Neuron (in vitro differentiated cells): ENCODE data around the gene ANKRD24.

ENCODE experiments used
- H2AFZ ChIP-seq: one replicate; pipeline ENCODE4 v1.6.1; 2013; ENCODE audit warnings: low read depth, mild to moderate bottlenecking, inconsistent platforms, low read length, moderate library complexity
- H3K27me3 ChIP-seq: one replicate; pipeline ENCODE4 v1.6.1; 2013; ENCODE audit warnings: low read length; ENCODE audit not compliant: insufficient read depth
- H3K36me3 ChIP-seq: one replicate; pipeline ENCODE4 v1.6.1; 2013; ENCODE audit warnings: low read length; ENCODE audit not compliant: insufficient read depth
- H3K4me1 ChIP-seq: one replicate; pipeline ENCODE4 v1.6.1; 2013; ENCODE audit warnings: low read length; ENCODE audit not compliant: insufficient read depth
- H3K4me3 ChIP-seq: 2 replicates; pipeline ENCODE4 v1.5.1; 2013; ENCODE audit warnings: mild to moderate bottlenecking, low read length, moderate library complexity
- H3K9me3 ChIP-seq: one replicate; pipeline ENCODE4 v1.6.1; 2013; ENCODE audit warnings: low read length

ANKRD24 gene

DNA sequence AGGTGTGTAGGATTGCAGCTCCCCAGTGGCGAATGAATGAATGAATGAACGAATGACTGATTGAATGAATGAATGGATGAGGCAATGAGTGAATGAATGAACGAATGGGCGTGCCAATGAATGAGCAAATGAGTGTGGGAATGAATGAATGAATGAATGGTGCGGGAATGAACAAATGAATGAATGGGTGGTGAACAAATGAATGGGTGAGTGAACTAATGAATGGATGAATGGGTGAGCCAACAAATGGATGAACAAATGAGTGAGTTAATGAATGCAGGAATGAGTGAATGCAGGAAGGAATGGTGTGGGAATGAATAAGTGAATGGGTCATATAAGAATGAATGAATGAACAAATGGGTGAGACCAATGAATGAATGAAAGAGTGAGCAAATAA is 14.7 kb downstream of the ANKRD24 start:
- peaks cover 30% of the 10 kb centered on the region for H3K27me3 ChIP-seq
- no peaks in the 10 kb centered on the region for H3K36me3 ChIP-seq
- peaks cover 2% of the 10 kb centered on the region for H3K9me3 ChIP-seq
- no peak overlapping the region for H2AFZ ChIP-seq
- H3K4me3 ChIP-seq = no peak overlapping the region
- H3K4me1 ChIP-seq = peaks cover 3% of the 10 kb centered on the region

DNA sequence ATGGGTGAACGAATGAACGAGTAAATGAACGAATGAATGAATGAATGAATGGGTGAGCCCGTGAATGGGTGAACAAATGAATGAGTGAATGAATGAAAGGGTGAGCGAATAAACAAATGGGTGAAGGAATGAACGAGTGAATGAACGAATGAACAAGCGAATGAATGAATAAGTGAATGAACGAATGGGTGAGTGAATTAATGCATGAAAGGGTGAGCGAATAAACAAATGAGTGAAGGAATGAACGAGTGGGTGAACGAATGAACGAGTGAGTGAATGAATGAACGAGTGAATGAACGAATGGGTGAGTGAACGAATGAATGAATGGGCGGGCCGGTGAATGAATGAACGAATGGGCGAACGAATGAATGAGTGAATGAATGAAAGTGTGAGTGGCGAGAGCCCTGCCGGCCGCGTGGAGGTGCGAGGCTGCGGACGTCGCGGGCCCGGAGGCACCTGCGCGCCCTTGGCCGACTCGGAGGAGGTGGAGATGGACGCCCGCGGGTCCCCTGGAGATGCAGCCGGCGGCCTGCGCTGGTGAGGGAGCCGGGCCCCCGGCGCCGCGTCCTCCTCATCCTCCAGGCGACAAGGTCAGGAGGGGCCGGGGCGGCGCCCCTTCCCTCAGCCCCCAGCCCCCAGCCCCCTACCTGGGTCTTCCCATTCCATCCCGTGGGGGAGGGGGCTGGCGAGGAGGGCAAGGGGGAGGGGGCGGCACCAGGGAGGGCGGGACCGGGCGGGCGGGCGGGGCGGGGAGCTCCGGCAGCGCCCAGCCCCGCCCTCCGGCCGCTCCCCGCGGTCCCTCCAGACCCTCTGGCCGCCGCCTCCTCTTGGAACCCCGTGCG is 15.4 kb downstream of the ANKRD24 start:
- H3K4me3 ChIP-seq = no peak overlapping the region

DNA sequence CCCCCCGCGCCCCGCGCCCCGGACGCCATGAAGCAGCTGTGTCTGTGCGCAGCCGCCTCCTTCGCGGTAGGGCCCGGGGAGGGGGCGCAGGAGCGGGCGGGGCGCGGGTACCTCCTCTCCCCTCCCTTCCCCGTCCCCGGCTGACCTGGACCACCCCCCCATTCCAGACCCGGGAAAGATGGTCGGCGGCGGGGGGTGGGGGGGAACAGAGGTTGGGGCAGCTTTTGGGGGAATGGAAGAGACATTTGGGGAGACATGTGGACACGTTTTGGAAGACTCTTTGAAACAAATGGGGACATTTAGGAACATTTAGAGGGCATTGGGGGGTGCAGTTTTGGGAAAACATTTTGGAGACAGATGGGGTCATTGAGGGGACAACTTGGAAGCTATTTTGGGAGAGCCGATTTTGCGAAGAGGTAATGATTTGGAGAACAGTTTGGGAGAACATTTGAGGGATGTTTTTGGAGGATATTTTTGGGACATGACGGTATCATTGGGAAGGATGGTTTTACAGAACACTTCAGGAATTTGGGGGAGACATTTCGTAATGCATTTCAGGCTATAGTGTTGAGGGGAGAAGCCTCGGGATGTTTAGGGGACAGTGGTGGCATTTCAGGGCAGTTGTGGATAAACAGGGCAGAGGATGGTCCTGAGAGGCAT is 16.1 kb downstream of the ANKRD24 start:
- Histone ChIP-seq H2AFZ (no peak overlapping the region), H3K4me1 (peaks cover 3% of the 10 kb centered on the region), H3K36me3 (no peaks in the 10 kb centered on the region), H3K4me3 (no peak overlapping the region), H3K9me3 (peaks cover 2% of the 10 kb centered on the region), H3K27me3 (peaks cover 30% of the 10 kb centered on the region)

More for the DNA sequence above, 15.4 kb downstream of the ANKRD24 start:
- H3K36me3 ChIP-seq = no peaks in the 10 kb centered on the region
- no peak overlapping the region for H2AFZ ChIP-seq
- H3K9me3 ChIP-seq = peaks cover 2% of the 10 kb centered on the region
- peaks cover 30% of the 10 kb centered on the region for H3K27me3 ChIP-seq
- peaks cover 3% of the 10 kb centered on the region for H3K4me1 ChIP-seq

DNA sequence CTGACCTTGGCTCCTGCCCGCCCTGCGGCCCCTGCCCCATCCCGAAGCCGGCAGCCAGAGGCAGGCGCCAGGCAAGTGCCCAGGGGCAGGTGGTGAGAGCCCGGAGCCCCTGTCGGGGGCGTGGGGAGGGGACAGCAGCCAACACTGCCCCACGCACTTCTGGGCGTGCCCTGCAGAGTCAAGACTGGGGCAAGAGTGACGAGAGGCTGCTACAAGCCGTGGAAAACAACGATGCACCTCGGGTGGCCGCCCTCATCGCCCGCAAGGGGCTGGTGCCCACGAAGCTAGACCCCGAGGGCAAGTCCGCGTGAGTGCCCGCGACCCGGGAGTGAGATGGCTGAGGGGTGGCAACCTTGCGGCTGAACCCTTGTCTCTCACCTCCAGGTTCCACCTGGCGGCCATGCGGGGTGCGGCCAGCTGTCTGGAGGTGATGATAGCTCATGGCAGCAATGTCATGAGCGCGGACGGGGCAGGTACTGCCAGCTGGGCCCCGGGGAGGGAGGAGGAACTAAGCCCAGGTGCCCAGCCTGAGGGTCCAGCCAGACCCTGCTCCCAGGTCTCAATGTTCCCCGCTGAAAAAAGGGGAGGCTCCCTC is 17.3 kb downstream of the ANKRD24 start:
- Histone ChIP-seq H3K36me3 (no peaks in the 10 kb centered on the region), H3K27me3 (peaks cover 28% of the 10 kb centered on the region), H3K9me3 (peaks cover 2% of the 10 kb centered on the region), H2AFZ (no peak overlapping the region), H3K4me3 (no peak overlapping the region), H3K4me1 (peaks cover 3% of the 10 kb centered on the region)

DNA sequence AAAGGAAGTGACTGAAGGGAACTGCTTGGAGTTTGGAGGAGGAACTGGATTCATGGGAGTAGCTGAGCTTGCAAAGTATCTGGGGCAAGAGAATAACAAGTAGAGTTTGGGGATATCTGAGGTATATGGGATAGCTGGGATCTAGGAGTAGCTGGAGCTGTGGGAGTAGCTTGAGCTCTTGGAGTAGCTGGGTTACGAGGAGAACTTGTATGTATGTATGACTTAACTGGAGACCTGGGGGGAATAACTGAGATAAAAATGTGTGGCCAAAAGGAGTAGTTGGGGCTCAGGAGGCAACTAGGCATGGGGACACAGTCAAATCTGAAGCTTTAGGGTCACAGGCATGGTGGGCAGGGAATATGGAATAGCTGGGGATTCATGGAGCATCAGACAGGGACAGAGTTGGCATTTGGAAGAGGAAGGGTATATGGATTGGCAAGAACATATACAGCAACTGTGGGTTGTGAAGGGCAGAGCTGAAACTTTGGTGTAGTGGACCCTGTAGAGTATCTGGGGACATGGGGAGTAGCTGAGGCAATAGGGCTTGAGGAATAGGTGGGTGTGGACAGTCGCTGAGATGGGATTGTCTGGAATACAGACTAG is 18.6 kb downstream of the ANKRD24 start:
- no peak overlapping the region for H2AFZ ChIP-seq
- H3K27me3 ChIP-seq = peaks cover 28% of the 10 kb centered on the region
- no peaks in the 10 kb centered on the region for H3K36me3 ChIP-seq
- H3K4me3 ChIP-seq = no peak overlapping the region
- H3K4me1 ChIP-seq = peaks cover 3% of the 10 kb centered on the region
- H3K9me3 ChIP-seq = peaks cover 2% of the 10 kb centered on the region

DNA sequence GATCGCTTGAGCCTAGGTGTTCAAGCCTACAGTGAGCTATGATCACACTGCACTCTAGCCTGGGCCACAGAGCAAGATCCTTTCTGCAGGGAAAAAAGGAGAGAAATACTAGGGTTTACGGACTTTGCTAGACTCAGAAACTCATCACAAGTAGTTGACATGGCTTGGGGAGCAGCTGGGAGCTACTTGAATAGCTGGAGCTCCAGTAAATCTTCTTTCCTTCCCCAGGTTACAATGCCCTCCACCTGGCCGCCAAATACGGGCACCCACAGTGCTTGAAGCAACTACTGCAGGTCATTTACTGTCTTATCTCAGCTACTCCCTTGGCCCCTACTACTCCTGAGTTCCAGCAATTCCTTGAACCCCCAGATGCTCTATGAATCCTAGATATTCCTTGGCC is 19.3 kb downstream of the ANKRD24 start:
- Histone ChIP-seq H3K36me3 (no peaks in the 10 kb centered on the region), H3K4me3 (no peak overlapping the region), H3K27me3 (peaks cover 28% of the 10 kb centered on the region), H2AFZ (no peak overlapping the region), H3K4me1 (peaks cover 3% of the 10 kb centered on the region), H3K9me3 (peaks cover 2% of the 10 kb centered on the region)

DNA sequence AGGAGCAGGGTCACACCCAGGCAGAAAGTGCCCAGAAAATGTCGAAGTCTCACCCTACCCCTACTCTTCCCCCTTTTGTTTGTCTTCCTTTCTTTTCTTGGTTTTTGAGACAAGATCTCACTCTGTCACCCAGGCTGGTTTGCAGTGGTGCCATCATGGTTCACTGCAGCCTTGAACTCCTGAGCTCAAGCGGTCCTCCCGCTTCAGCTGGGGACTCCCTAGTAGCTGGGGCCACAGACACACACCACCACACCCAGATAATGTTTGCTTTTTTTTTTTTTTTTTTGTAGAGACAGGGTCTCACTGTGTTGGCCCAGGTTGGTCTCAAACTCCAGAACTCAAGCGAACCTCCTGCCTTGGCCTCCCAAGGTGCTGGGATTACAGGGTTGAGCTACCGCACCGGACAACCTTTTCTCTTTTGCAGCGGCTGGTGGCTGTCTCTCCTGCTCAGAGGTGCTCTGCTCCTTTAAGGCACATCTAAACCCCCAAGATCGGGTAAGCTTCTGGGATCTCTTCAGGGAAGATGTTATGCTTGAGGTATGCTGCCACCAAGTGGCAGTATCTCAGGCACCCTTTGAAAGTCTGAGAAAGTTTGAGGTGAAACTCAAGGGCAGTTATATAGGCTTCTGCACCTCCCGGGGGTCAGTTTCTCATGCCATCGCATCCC is 24.5 kb downstream of the ANKRD24 start:
- Histone ChIP-seq H3K4me3 (no peak overlapping the region), H3K9me3 (no peaks in the 10 kb centered on the region), H3K27me3 (no peaks in the 10 kb centered on the region), H3K36me3 (no peaks in the 10 kb centered on the region), H3K4me1 (no peaks in the 10 kb centered on the region), H2AFZ (no peak overlapping the region)

DNA sequence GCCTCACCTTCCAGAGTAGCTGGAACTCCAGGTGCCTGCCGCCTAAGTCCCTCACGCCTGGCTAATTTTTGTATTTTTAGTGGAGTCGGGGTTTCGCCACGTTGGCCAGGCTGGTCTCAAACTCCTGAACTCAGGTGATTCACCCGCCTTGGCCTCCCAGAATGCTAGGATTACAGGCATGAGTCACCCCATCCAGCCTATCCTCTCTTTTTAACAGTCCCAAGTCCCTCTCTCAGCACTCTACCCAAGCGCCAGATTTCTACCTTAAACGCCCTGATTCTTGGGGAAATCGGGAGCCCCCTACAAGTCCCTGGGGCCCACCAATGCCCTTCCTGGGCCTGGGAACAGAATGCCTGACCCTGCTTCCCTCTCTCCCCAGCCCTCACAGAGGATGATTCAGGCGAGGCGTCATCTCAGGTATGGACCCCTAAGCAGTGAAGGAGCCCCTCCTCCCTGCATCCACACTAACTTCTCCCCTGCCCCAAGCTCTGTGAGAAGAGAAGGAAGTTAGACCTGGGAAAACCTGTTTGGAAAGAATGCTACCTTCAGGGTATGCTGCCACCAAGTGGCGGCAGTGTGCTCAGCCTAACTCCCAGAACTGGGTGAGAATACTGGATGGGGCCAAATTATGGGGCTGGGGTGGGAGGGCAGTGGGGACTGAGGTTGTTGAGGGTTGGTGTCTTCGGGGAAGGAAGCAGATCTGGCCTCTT is 26.1 kb downstream of the ANKRD24 start:
- no peak overlapping the region for H2AFZ ChIP-seq
- no peaks in the 10 kb centered on the region for H3K9me3 ChIP-seq
- no peaks in the 10 kb centered on the region for H3K4me1 ChIP-seq
- H3K27me3 ChIP-seq = peaks cover 3% of the 10 kb centered on the region
- no peak overlapping the region for H3K4me3 ChIP-seq
- no peaks in the 10 kb centered on the region for H3K36me3 ChIP-seq

DNA sequence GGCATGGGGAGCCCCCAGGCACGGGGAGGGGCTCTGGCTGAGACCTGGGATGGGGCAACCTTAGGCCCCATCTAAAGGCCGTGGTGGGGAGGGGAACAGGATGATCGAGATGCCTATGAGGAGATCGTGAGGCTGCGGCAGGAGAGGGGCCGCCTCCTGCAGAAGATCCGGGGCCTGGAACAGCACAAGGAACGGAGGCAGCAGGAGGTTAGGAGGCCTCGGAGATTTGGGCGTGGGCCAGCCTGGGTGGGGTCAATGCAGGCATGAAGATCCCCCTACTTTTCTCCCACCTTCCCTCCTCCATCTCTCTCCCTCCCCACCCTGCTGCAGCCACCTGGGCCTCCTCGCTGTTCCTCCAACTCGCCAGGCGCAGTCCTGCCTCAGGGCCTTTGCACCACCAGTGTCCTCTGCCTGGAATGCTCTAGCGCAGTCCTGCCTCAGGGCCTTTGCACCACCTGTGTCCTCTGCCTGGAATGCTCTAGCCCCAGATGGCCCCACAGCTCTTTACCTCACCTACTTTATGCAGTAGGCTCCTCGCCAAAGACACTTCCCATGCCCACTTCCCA is 27.8 kb downstream of the ANKRD24 start:
- Histone ChIP-seq H3K4me3 (no peak overlapping the region), H3K36me3 (no peaks in the 10 kb centered on the region), H2AFZ (no peak overlapping the region), H3K4me1 (no peaks in the 10 kb centered on the region), H3K27me3 (peaks cover 5% of the 10 kb centered on the region), H3K9me3 (no peaks in the 10 kb centered on the region)

DNA sequence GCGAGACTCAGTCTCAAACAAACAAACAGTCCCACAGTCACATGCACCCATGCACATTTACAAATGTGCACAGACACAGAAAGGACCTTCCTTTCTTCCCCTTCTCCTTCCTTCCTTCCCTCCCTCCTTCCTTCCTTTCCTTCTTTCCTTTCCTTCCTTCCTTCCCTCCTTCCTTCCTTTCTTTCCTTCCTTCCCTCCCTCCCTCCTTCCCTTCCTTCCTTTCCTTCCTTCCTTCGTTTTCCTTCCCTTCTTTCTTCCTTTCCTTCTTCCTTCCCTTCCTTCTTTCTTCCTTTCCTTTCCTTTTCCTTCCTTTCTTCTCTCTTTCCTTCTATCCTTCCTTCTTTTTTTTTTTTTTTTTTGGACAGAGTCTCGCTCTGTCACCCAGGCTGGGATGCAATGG is 30.6 kb downstream of the ANKRD24 start:
- Histone ChIP-seq H3K9me3 (no peaks in the 10 kb centered on the region), H3K36me3 (no peaks in the 10 kb centered on the region), H3K4me1 (no peaks in the 10 kb centered on the region), H3K4me3 (no peak overlapping the region), H3K27me3 (peaks cover 5% of the 10 kb centered on the region), H2AFZ (no peak overlapping the region)

DNA sequence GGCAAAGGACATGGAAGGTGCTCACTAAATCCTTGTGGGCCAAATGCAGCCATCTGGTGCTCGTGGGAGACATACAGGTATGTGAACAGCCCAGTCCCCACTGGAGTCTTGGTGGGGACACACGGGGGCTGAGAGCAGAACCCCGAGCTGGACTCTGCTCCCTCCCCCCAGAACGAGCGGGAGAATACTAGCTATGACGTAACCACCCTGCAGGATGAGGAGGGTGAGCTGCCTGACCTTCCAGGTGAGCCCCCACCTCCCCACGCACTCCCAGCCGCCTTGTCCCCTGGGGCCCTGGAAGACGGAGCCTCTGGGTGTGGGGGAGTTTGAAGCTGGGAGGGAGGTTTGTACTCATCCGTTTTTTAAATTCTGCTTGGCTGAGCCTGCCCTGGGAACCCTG is 33.3 kb downstream of the ANKRD24 start:
- no peaks in the 10 kb centered on the region for H3K4me1 ChIP-seq
- no peak overlapping the region for H2AFZ ChIP-seq
- no peak overlapping the region for H3K4me3 ChIP-seq
- H3K36me3 ChIP-seq = no peaks in the 10 kb centered on the region
- H3K9me3 ChIP-seq = no peaks in the 10 kb centered on the region
- H3K27me3 ChIP-seq = peaks cover 5% of the 10 kb centered on the region

DNA sequence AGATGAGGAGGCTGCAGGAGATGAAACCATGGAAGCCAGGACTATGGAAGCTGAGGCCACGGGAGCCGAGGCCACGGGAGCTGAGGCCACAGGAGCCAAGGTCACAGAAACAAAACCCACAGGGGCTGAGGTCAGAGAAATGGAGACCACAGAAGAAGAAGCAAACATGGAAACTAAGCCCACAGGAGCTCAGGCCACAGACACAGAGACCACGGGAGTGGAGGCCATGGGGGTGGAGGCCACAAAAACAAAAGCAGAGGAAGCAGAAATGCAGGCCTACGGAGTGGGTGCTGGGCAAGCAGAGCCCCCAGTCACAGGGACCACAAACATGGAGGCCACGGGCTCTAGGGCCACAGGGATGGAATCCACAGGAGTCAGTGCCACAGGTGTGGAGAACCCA is 34.4 kb downstream of the ANKRD24 start:
- Histone ChIP-seq H3K36me3 (no peaks in the 10 kb centered on the region), H2AFZ (no peak overlapping the region), H3K27me3 (peaks cover 5% of the 10 kb centered on the region)

More for the DNA sequence above, 34.4 kb downstream of the ANKRD24 start:
- no peak overlapping the region for H3K4me3 ChIP-seq
- H3K9me3 ChIP-seq = no peaks in the 10 kb centered on the region
- H3K4me1 ChIP-seq = no peaks in the 10 kb centered on the region
